NCI-H1105 treated with DMSO at 0.1 percent for 48 hours (cell line): ENCODE results near the gene MSH5.
A peak's percentile ranks its signal among the peaks of the same experiment; 100 is the strongest.

Source experiments
- DNase-seq: peaks from one replicate; lab custom pipeline; 2025; lab: John Stamatoyannopoulos, UW

MSH5 gene

DNA sequence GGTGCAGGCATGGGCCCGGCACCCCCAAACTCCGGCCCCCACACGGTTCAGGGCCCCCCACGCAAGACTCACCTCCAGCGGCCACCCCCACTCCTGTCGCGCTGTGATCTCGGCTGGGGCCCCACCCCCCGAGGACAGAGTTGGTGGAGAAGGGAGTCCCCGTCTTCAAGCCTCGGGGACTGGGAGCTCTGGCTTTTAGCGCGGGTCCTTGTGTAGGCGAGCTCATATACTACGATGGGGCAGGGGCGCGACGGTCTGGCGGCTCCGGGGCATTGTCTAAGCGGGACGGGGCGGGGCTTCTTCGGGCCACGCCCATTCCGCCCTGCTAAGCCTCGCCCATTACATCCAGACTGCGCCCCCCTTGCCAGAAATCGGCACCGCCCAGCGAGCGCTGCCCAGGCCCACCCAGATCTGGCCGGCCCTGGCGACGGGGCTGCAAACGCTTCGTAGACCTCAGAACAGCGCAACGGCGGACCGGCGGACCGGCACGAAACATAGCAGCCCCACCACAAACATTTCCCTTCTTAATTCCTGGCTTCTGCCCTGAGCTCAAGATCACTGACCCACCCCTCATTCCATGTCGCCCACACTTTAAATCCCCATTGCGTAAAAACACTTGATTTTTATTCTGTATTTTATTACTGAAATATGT is 9.7 kb upstream of the MSH5 start:
- DNase-seq: peak; percentile 70

DNA sequence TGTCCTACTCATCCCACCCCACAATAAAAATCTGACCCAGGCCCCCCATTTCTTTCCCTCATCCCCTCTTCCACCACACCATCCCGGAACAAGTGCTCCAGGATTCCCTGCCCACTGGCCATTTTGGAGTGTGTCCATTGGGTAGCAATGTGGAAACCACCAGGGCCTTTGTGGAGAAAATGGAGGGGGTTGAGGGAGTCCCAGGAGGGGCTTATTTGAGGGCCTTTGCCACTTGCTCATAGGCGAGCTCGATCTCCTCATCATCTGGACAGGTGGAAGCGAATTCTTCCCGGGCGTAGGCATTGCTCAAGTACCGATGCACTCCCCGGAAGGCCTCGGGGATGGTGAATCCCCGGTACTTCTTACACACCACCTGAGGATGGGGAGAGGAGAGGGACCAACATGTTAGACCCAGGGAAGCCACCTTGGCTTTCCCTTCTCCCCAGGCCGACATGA is 9.1 kb upstream of the MSH5 start:
- no peak for DNase-seq

- no peak for DNase-seq
Observed at GRCh38 chr6:31732029-31732428, 7.8 kb upstream of the MSH5 start.

GRCh38 chr6:31733734-31734133 is 6.1 kb upstream of the MSH5 start:
- no peak for DNase-seq

DNA sequence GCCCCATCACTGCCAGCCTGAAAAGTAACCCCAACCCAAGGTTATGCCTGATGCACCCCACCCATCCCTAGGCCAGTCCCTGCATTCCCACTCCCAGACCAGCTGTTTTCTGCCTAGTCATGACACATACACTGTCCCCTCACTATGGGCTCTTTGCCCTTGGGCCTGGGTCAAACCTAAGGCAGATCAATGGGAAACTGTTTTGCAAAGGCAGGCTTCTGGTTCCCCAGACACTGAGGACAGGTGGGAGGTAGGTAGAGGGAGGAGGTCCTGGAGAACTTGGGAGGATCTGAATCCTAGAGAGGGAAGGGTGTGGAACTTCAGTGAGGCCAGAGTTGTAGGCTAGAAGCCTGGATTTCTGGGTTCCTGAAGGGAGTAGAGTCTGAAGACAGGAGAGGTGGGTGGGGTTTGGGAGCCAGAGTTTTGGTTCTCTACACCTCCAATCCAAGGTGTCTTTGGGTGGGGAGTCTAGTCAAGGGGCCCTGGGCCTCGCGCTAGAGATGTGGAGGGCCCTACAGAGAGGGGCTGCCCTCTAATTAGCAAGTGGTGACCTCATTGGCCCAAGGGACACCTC is 5.5 kb upstream of the MSH5 start:
- no peak for DNase-seq

GRCh38 chr6:31734821-31735406 is 4.9 kb upstream of the MSH5 start:
- DNase-seq: no peak

GRCh38 chr6:31736021-31736767 is 3.6 kb upstream of the MSH5 start, which contains the start of gene CLIC1:
Gene CLIC1 (minus strand): TSS chr6:31736530. CDS start chr6:31736300, 230 bp downstream.
- peak; percentile 70 for DNase-seq

DNA sequence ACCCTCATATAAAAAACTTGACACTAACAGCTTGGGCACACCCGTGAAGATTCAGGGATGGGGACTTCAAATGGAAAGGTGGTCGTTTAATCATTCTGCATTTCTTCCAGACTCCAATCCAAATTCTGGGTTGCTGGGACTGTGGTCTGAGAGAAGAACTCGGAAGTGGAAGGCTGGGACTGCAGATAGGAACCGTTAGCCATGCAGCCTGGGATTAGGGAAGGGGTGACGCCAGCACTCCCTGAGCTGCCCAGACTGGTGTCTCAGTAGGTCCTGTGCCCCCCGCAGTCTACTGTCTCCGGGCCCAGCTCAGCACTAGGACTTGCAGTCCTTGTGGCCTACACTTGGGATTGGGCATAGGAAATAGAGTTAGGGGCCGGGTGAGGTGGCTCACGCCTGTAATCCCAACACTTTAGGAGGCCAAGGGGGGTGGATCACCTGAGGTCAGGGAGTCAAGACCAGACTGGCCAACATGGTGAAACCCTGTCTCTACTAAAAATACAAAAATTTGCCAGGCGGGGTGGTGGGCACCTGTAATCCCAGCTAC is 3.0 kb upstream of the MSH5 start:
- DNase-seq: no peak

GRCh38 chr6:31737315-31737990 is 2.4 kb upstream of the MSH5 start:
- DNase-seq: no peak

DNA sequence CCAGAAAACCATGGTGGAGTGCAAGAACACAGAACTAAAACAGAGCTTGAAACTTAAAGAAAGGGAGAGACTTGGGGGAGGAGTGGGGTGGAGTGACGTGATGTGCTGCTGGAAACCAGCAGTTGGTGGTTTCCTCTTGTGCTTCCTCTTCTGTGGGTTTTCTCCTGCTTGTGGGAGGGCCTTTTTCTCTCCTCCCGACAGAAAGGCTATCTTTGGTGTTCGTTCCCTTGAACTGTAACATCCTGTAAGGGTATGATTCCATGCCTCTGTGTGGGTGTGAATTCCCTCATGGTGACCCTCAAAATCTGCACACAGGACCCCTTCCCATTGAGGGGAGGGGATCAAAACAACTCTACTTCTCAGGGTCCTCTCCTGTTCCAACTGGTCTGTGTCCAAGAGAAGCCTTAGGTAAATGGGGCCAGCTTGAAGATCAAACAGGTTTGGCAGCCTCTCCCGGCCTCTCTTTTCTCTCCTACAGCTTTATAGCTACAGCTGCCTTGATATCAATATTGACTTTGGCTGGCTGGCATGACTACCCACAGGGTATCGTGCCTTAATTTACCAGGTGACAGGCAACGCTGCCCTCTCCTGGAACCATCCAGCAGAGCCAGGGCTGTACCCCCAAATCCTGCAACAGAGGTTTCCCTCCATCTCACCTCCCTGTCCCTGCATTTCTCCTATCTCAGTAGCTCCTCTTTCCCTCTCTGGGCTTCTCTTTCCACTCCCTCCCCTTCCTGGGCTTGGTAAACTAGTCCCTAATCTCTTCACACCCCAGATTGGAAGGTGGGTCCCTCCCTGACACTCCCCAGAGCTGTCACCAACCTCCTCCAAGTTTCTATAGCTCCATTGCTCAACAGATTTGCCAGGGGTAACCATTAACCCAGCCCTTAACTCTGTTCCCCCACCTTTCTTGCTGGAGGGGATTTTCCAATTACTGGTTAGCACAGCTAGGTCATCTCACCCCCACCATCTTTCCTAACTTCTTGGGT is 1.5 kb upstream of the MSH5 start:
- no peak for DNase-seq

DNA sequence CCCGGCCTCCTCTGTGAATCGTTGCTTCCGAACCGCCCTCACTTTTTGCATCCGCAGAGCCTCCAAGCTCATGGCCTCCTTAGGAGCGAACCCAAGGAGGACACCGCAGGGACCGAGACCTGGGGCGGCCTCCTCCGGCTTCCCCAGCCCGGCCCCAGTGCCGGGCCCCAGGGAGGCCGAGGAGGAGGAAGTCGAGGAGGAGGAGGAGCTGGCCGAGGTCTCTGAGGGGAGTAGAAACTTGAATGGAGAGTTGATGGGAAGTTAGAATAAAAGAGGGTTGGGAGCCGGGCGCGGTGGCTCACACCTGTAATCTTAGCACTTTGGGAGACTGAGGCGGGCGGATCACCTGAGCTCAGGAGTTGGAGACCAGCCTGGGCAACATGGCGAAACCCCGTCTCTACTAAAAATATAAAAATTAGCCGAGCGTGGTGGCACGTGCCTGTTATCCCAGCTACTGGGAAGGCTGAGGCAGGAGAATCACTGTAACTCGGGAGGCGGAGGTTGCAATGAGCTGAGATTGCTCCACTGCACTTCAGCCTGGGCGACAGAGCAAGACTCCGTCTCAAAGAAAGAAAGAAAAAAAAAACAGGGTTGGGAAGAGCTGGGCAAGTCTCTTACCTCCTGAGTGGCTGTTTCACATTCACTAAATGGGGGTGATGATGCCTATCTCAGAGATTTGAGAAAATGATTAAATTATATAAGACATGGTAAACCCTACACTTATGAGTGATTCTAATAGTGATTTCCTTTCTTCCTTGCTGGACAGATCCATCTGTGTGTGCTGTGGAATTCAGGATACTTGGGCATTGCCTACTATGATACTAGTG is 805 bp downstream of the MSH5 start:
- DNase-seq: no peak

DNA sequence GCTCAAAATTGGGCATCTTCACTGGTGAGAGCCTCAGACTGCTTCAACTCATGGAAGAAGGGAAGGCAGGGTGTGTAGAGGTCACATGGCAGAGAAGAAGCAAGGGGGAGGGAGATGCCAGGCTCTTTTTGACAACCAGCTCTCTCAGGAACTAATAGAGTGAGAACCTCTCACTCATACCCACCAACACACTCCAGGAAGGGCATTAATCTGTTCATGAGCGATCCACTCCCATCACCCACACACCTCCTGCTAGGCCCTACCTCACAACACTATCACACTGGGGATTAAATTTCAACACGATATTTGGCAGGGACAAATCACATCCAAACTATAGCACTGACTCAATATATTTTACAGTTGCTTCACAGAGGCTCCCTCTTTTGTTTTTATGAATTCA is 2.0 kb downstream of the MSH5 start:
- no peak for DNase-seq

- DNase-seq: no peak
Observed at GRCh38 chr6:31742894-31743293, 3.1 kb downstream of the MSH5 start.

GRCh38 chr6:31744422-31744821 is 4.6 kb downstream of the MSH5 start:
- no peak for DNase-seq

GRCh38 chr6:31749301-31750036 is 9.7 kb downstream of the MSH5 start:
- DNase-seq: no peak

GRCh38 chr6:31750411-31751022 is 10.7 kb downstream of the MSH5 start:
- no peak for DNase-seq

- no peak for DNase-seq
Observed at GRCh38 chr6:31752739-31753319, 13.0 kb downstream of the MSH5 start.

DNA sequence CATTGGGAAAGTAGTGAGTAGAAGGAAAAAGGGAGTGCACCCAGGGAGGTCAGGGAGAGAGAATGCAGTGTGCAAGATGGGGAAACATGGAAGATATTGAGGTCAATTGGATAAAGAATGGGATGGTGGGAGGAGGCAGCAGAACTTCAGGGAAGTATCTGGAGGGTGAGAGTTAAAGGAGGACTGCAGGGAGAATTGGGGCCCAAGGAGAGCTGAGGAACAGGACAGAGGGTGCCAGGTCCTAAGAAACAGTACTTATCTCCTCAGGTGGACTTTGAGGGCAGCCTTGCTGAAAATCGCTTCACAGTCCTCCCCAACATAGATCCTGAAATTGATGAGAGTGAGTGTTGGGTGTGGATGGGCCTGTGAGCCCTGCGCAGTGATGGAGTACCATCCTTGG is 18.5 kb downstream of the MSH5 start:
- DNase-seq: no peak
